ENCODE data around the gene ZNF723.
"Not testable (repeated sequence)": the region's sequence is repeated elsewhere in the genome, so short reads cannot be mapped to it uniquely, and the experiment has no call there.

The ZNF723 gene

DNA sequence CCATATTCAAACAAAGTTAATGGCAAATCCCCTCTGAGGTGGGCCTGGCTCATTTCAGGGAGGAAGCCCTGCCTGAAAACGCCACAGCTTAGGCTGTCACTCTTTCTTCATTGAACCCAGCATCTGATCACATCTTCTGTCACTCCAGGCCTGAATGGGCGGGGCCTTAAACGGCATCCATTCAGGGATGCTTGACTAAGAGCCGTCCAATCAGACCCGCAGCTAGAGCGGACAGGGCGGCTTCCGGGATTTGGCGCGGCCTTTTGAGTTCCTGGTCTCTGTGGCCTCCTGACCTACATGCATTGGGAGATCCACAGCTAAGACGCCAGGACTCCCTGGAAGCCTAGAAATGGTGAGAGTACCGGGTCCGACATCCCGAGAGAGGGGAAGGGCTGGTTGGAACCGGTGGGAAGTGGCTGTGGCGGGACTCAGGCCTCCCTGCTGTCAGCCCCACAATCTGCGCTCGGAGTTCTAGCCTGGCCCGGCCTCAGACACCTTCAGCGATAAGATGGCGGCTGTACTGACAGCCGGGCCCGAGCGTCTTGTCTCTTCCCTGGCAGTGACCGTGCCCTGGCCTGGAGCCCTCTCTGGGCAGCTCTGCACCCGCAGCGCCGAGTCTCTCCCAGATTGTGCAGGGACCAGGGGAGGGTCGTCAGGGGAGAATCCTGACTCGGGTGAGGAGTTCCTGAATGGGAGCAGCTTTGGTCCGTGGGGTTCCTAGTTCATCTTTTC lies at the start of gene ZNF723:
Gene ZNF723, plus strand, starts transcription at position 261 of the 732 bp plus-strand sequence. Its CDS starts 89 bp downstream, at position 350.
- DNase-seq: no peak

- DNase-seq: no peak
These were observed 48.3 kb upstream of the ZNF723 start, which contains the start of gene ZNF99 for GRCh38 chr19:22783651-22784410. ZNF99 (minus strand) TSS chr19:22784151; CDS start chr19:22784016, 135 bp downstream.

DNA sequence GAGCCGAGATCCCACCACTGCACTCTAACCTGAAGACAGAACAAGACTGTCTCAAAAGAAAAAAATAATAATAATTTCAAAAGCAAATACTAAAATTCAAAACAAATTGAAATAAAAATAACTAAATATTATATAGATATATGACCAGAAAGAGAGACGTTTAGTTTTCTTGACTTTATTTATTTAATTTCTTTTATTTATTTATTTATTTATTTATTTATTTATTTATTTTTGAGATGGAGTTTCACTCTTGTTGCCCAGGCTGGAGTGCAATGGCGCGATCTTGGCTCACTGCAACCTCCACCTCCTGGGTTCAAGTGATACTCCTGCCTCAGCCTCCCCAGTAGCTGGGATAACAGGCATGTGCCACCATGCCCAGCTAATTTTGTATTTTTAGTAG lies 39.2 kb upstream of the ZNF723 start:
- DNase-seq: not testable (repeated sequence)

DNA sequence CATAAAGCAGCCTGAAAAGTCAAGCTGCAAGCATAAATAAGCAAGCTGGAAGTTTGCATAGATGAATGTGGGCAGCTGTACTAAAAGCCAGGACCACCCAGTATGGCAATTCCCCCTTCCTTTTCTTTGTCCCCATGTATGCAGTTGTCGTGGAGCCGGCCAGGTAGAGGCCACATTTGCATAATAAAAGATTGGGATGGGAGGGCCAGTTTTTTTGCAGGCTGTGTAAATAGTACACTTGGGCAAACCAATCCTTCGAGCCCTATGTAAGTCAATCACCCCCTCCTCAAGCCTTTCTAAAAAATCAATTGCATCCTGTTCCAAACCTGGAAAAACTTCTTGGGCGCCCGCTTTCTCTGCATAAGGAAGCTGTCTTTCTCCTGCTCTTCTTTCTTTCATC lies 35.1 kb upstream of the ZNF723 start:
- no peak for DNase-seq

DNA sequence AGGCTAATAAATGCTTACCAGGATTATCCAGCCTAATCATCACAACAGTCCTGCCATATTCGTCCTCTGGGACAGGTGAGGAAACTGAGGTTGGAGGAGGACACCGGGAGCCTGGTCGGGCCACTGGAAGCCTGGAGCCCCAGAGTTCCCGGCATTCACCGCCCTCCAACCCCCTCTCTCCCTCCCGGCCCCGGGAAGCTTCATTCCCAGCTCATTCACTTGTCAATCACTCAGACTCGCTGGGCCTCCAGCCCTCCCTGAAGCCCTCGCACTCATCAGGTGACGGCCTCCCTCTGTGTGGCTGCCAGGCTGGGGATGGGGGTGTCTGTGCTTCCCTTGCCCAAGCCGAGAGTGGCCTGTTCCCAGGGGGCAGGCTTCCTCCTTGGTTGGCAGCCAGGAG lies 25.7 kb upstream of the ZNF723 start:
- no peak for DNase-seq

- DNase-seq: no peak
These were observed 24.8 kb upstream of the ZNF723 start for GRCh38 chr19:22807061-22807835.

DNA sequence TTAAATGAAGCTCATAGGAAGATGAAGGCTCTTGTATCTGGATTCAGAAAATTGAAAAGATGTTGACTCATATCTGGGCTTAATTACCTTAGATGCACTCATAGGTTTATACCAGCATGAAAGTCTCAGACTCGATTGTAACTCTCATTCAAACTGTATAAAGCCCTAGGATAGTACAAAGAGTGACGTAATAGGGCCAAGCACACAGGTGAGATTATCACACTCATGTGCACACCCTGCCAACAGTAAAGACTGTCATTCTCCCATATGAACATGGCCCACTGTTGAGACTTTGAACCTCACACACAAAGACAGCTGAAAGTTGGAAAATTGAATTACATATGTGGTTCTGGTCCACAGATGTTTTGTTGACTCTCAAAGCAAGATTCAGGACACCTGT lies 18.0 kb upstream of the ZNF723 start:
- DNase-seq: no peak

DNA sequence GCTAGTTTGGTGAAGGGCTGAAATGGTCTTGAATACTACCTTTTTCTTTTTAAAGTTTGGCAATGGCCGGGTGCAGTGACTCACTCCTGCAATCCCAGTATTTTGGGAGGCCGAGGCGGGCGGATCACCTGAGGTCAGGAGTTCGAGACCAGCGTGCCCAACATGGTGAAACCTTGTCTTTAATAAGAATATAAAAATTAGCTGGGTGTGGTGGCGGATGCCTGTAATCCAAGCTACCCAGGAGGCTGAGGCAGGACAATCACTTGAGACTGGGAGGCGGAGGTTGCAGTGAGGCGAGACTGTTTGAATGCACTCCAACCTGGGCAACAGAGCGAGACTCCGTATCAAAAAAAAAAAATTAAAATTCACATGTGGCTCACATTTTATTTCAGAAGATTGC lies 880 bp upstream of the ZNF723 start:
- DNase-seq: no peak

- DNase-seq: not testable (repeated sequence)
These were observed 25.7 kb downstream of the ZNF723 start for GRCh38 chr19:22857713-22858320.

GRCh38 chr19:22882797-22883196 lies 50.7 kb downstream of the ZNF723 start:
- DNase-seq: no peak

GRCh38 chr19:22893855-22894270 lies 61.8 kb downstream of the ZNF723 start:
- no peak for DNase-seq

- no peak for DNase-seq
These were observed 69.5 kb downstream of the ZNF723 start for GRCh38 chr19:22901431-22902130.
